NCI-H2196 (cell line): ENCODE measurements around the gene PHF11.

Experiments used
- DNase-seq: peaks from one replicate; lab custom pipeline; 2025; ENCODE audit not compliant: unreplicated experiment; lab: John Stamatoyannopoulos, UW

PHF11 gene

DNA sequence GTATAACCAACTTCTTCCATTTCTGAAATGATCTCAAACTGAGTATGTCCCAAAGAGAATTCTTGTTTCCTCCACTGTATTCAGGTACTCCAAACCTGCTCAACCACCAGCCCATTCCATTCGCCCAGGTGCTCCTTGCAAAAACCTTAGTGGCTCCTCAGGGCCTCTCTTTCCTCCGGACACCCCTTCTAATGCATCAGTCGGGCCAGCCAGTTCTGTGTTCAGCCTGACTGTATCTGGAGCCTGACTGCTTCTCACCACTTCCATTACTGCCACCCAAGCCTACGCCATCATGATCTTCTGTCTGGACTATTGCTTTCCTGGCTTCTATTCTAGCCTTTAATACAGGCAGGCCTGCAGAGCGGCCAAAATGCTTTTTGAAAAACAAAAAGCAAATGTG lies 1.5 kb downstream of the PHF11 start:
- DNase-seq, result no peak

DNA sequence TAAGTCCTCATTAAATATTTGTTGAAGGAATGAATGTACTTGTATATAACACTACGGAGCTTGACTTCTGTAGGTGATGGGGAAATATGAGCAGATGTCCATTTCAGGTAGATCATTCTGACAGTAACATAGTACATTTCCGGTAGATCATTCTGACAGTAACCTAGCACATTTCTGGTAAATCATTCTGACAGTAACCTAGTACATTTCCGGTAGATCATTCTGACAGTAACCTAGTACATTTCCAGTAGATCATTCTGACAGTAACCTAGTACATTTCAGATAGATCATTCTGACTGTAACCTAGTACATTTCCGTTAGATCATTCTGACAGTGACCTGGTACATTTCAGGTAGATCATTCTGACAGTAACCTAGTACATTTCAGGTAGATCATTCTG lies 2.5 kb downstream of the PHF11 start:
- no peak for DNase-seq

DNA sequence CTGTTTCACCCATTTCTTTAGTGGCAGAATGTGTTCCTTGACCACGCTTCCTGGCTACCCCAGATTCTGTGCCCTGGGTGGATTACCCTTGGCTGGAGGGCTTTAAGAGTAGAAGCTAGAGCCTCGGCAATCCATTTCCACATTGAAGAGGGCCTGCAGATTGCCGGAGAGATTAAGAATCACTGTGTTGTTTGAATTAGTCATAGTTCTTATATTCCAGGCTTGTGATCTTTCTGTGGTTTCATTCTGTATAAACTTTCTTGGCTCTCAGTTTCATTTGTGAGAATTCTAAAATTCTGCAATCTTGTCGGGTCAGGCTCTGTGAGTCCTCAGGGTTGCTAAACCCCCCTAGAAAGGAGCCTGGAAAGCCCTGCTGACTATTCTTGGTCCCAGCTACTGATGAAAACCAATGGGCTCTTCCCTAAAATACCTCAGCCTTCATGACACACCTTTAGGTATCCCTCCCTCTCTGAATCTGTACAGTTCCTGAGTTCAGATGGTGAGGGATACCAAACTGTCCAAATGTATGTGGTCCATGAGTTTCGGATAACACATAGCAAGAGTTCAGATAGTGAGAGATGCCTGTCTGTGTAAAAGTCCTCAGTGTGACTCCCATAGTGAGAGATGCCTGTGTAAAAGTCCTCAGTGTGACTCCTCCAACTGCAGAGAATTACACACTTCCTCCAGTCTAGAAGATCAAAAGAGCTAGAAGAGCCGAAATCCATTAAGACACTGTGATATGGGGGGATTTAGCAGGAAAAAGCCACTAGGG lies 4.3 kb downstream of the PHF11 start:
- DNase-seq, result no peak

DNA sequence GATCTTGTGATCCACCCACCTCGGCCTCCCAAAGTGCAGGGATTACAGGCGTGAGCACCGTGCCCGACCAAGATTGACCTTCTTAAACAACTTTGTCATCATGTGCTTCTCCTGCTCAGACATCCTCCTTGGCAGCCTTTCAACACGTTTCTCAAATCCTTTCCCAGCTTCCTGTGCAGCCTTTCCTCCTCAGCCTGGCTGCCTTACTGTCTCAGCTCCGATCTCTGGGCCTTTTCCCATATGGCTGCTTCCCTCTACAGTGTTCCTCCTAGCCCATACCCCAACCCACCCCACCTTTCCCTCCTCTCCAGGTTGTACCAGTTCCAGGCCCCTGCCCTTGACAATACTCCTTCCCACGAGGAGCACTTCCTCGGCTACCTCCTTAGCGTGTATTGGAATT lies 7.2 kb downstream of the PHF11 start:
- DNase-seq, result no peak

DNA sequence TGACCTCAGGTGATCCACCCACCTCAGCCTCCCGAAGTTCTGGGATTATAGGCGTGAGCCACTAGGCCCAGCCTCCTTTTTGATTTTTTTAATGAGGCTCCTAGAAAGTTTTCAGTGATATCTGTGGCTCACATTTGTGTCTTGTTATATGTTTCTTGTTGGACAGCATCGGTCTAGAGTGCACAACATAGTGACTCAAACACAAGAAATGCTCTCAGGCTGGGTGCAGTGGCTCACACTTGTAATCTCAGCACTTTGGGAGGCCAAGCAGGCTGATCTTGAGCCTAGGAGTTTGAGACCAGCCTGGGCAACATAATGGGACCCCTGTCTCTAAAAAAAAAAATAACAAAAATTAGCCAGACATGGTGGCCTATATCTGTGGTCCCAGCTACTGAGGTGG lies 8.2 kb downstream of the PHF11 start:
- DNase-seq, result no peak

DNA sequence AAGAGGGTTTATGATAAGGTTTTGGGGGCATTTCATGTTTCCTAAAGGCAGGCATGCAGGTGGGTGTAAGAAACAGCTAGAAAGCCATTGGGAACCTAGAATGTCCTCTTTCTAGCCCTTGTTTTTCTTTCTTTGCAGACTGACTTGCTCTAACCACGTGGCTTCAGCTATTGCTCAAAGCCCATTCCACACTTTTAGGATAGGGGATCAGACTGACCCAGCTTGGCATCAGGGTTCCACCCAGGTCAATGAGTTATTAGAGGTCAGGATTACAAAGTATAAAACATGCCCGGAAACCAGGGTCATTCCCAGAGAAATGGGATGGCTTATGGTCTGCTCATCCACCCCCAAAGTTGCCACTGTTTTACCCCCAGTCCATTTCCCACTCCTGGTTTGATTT lies 16.8 kb downstream of the PHF11 start:
- no peak for DNase-seq

DNA sequence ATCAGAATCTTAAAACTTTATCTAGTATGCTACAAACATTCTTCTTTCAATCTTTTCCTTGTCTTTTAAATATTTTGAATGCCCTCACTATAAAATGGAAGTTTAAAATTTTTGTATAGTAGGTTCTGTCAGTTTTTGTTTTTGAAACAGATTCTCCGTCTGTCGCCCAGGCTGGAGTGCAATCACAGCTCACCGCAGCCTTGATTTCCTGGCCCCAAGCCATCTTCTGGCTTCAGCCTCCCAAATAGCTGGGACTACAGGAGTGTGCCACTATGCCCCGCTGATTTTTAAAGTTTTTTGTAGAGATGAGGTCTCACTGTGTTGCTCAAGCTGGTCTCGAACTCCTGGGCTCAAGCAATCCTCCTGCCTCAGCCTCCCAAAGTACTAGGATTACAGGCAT lies 20.7 kb downstream of the PHF11 start:
- DNase-seq, result no peak

DNA sequence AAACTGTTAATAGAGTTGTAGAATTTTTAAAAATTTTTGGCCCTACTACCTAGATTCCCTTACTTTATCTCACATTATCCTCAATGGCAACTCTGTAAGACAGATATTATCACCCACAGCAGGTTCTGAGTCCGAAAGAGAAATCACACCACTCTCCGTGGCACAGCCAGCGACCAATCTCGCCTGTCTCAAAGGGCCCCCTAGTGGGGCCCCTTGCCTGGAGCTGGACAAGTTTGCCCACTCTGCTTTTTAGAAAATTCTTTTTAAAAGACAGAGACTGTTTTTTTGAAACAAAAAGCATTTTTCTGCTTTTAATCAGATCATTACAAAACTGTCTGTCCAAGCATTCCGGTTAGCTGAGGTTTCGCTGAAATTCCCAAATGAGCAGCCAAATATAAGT lies 21.7 kb downstream of the PHF11 start:
- no peak for DNase-seq

DNA sequence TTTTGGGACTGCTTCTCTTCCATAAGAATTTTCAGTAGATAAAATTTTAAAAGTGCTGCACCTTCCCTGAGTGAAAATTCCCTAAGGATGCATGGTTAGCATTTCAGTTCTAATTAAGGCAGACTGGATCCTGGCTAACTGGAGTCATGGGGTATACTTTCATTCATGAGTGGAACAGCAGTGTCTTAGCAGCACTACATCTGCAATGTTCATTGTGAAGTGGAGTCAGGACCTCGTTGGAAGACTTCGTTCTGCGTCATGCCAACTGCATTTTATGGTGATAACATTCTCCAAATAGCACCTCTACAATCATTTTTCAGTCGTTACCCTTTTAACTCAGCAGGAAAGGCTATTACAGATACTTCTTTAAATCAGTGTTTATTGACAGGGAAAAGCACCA lies 25.5 kb downstream of the PHF11 start:
- no peak for DNase-seq

DNA sequence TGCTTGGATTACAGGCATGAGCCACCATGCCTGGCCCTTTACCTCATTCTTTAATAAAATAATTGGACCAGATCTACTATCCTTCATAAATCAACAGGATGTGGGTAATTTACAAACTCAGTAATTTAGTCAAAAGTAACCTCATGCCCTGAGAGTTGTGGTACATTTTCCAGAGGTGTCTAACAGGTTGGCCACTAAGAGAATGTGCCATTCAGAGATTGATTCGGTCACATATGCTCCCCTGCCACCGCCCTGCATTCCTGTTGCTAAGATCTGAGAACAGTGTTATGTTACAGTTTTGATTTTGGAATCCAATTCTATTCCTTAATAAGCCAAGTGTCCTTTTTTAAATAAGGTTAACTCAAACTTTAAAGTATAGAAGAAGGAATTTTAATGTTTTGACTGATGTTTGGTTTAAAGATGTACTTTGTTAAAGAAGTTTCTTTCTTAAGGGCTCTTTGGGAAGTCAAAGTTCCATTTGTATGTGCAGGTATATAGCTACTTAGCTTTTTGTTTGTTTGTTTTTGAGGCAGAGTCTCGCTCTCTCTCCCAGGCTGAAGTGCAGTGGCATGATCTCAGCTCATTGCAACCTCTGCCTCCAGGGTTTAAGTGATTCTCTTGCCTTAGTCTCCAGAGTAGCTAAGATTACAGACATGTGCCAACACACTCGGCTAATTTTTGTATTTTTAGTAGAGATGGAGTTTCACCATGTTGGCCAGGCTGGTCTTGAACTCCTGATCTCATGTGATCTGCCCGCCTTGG lies 29.2 kb downstream of the PHF11 start:
- no peak for DNase-seq

DNA sequence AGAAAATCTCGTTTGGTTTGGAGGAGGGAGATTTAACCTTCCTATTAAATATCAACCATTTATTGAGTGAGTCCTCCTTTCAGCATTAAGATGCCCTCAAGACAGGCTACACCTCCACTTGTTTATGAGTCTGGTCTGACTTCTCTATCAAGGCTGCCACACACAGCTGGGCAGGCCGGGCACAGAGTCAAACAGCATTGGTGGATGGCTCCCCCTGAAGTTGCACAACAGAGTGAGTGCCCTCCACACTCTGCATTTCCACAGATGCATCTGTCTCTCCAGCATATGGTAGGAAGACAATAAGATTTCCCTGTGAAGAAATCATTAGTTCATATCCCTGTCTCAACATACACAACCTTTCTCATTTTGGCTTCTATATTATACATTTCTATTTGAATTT lies 31.4 kb downstream of the PHF11 start:
- DNase-seq, result no peak

DNA sequence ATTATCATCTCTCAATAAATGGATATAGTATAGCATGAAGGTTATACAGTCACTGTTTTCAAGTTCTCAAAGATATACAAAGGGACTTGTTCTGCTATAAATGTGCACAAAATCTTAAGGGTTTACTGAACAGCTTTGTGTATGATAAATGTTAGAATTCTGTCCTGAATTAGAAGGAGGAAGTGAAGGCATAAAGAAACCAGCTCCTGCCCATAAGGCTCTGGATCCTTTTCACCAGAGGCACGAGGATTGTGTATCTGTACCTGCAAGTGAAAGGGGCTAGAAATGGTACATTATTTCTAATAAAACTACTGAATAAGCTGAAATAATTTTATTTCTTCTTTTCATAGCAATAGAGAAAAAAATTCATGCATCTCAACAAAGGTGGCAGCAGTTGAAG lies 32.4 kb downstream of the PHF11 start:
- no peak for DNase-seq

DNA sequence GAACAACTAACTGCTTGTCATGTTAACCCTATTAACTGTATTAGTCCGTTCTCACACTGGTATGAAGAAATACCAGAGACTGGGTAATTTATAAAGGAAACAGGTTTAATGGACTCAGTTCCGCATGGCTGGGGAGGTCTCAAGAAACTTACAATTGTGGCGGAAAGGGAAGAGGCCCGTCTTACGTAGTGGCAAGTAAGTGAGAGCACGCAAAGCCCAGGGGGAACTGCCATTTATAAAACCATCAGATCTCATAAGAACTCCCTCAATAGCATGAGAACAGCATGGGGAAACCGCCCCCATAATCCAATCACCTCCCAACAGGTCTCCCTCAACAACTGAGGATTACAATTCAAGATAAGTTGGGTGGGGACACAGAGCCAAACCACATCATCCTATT lies 34.7 kb downstream of the PHF11 start:
- no peak for DNase-seq

DNA sequence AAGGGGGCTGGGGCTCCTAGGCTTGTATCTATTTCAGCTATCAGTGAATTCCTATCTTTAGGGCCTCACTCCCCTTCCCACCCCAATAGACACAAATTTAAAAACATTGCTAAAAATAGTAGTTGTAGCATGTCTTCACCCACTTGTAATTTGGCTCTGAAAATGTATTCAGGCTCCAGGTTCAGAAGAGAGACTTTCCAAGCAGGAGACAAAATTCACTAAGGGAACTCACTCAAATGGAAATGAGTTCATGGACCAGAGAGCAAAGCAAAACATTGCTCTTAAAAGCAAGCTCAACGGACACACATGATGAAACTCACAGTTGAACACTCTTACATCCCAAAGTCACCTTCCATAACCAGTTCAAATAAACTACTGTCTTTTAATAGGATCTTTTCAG lies 36.8 kb downstream of the PHF11 start:
- DNase-seq, result no peak

DNA sequence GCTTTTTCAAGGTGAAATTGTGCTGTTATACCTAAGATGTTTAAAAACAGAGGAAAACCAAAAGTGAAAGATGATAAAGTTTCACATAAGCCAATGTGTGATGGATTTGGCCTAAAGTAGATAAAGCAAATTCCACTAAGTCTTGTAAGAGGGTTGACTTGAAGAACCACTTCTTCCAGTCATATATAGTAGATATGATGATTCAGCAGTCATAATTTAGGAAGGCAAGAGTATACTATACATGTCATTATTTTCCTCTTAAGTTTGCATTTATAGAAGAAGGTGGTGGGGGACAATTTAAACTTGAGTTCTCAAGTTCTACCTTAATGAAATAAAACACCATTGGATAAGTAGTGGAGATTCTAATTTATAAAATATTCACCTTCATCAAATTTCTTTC lies 37.3 kb downstream of the PHF11 start:
- DNase-seq, result no peak

DNA sequence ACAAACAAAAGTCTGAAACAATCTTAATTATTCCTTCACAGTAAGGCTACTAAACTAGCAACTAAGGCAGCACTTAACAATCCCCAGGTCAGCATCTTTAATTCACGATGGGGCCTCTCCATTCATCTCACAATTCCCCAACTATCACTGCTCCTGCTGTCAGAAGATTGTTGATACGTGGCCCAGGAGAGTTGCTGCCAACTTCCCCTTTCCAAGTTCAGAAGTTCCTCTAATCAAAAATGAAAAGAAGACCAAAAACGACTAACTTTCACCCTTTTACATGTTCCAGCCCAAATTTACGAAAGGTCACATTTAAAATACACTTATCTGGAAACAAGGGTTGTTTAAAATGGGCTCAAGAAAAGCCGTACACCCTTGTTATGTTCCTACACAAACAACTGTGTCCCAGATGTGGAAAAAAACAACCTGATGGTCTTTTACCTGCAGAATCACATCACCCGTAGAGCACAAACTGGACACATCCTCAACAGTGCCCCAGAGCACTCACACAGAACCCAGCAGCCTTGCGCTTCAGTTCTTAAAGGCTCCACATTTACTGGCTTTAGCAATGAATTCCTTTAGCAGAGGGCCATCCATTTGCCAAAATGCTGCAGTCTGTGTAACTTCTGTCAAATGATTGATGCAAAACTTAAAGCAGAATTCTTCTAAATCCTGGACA lies 38.0 kb downstream of the PHF11 start:
- DNase-seq, result no peak

DNA sequence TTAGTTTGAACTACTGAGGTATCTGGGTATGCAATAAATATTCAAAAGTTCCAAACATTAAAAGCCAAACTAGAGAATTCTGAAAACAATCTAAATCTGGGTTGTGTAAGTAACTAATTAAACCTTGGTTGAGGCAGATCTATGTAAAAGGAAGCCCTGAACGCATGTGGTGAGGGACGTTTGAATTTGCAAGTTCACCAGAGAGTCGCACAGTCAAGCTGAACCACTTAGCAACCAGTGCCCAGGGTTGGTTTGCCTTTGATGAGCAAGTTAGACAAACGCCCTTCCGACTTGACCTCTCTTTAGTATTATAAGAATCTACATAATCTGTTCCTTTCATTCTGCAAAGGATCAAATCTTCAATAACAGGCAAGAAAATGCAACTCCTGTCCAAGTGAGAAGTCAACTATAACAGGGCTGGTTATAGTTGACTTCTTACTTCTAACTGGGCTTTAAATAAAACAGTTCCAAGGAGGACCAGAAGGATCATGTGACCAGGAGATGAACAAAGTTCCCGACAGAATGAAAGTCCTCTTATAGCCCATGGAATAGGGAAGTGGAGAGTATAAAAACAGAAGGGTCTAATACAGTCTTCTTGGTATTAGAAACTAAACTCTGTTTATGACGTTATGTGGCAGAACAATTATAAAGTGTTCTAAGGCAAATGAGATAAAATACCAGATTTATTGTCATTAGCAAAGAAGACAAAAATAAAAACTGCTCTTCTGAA lies 40.6 kb downstream of the PHF11 start:
- no peak for DNase-seq

DNA sequence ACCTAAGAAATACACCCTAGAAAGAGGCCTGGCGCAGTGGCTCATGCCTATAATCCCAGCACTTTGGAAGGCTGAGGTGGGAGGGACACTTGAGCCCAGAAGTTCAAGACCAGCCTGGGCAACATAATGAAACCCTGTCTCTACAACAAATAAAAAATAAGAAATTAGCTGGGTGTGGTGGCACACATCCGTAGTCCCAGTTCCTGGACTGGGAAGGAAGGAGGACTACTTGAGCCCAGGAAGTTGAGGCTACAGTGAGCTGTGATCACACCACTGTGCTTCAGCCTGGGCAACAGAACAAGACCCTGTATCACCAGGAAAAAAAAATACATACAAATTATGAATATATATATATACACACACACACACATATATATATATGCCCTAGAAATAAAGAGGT lies 42.7 kb downstream of the PHF11 start:
- DNase-seq, result no peak

DNA sequence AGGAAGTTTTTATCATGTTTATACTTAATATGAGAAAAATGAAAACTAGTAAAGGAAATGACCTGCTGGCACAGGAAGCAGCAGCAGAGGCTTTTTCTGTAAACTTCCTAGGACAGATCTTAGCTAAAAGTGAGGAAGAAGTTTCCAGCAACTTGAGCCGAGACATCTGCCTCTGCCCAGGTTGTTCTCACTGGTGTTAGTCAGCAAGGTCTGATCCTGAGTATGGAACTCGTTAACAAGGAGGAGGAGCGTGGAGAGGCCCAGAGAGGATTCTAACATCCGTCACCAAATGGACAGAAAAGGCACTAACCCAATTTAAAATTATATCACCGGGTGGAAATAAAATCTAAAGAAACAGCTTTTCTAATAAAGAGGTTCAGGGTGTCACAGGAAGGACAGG lies 43.6 kb downstream of the PHF11 start:
- DNase-seq, result no peak

DNA sequence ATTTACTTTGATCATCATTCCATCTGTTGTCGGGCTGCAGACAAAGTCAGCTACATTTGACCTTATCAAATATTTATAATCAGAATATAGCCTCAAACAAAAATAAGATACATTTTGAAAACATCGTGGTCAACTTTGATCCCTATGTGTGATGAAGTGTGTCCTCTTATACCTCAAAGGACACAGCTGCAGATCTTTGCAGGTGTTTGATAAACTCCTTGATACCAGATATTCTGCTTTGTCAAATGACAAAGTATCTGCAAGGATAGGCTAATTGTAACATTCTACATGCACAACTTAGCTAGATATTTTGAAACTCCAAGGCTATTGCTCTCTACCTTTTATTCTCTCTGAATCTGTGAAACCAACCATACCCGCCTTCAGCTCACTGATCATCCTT lies 44.0 kb downstream of the PHF11 start:
- no peak for DNase-seq

DNA sequence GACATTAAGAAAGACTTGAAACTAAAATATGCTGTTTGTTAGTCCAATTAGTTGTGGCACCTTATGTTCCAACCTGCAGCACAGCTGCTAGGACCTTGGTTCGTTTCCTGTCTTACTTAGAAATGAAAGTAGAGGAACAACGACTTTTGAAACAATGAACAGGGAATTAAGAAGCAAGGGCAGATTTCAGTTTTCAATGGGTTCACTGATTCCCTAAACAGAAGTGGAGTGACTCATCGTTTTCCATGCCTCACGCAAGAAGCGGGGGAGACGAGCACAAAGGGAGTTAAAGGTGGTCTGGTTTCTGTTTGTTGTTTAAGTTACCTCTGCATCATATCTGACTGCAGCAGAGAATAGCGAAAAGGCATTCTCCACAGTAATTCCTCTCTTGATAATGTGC lies 44.8 kb downstream of the PHF11 start:
- DNase-seq, result no peak

DNA sequence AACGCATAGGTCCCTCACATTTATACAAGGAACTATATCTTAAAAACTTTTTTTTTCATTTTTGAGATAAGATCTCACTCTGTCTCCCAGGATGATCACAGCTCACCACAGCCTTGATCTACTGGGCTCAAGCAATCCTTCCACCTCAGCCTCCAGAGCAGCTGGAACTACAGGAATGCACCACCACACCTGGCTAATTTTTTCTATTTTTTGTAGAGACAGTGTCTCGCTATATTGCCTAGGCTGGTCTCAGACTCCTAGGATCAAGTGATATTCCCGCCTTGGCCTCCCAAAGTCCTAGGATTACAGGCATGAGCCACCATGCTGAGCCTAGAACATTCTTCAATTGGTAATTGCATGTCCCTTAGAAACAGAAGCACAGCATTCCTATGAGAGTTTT lies 47.9 kb downstream of the PHF11 start:
- DNase-seq, result no peak
